Measurements from ENCODE around the gene MGAT4A. TPM values are rescaled to one million over a fixed set of nuclear protein-coding genes. Genes with fewer than 3 reads are reported as not detected.

The MGAT4A gene
- total and polyA plus RNA-seq, 10 of the 15 experiments (the other 5 are each of a cell fraction or from before 2014, with no cell fraction given) = 4.3 to 23.4 (median 13.6) TPM

GRCh38 chr2:98717621-98718020 lies 13.3 kb downstream of the MGAT4A start:
- TF ChIP-seq ZNF217 (IDR thresholded peaks at IDR 0.05) (no peak), ZNF622 (IDR thresholded peaks at IDR 0.05) (no peak), SMC3 (IDR thresholded peaks at IDR 0.05; ENCODE audit: borderline replicate concordance, low read length) (no peak), MYB (IDR thresholded peaks at IDR 0.05; ENCODE audit: borderline replicate concordance, low read depth, low read length) (no peak), TAF1 (IDR thresholded peaks at IDR 0.05; ENCODE audit: borderline replicate concordance, low read depth, low read length) (no peak), BCL11A (IDR thresholded peaks at IDR 0.05; ENCODE audit: low read depth, low read length) (no peak), CEBPB (IDR thresholded peaks at IDR 0.05; ENCODE audit: borderline replicate concordance in 1 of 2, low read depth in 2 of 2, low read length in 2 of 2) (no peak), ETV6 (conservative IDR thresholded peaks at IDR 0.05 in 1 of 2, IDR thresholded peaks at IDR 0.05 in 1 of 2; ENCODE audit: borderline replicate concordance in 1 of 2, low read depth in 1 of 2) (no peak), SMARCA5 (IDR thresholded peaks at IDR 0.05) (no peak), SIN3A (IDR thresholded peaks at IDR 0.05; ENCODE audit: low read depth, low read length) (no peak), NFYB (IDR thresholded peaks at IDR 0.05; ENCODE audit: insufficient read depth, low read depth, low read length) (no peak), EED (IDR thresholded peaks at IDR 0.05; ENCODE audit: low read depth) (no peak), HDAC6 (IDR thresholded peaks at IDR 0.05; ENCODE audit: unreplicated experiment) (no peak), BACH1 (IDR thresholded peaks at IDR 0.05; ENCODE audit: borderline replicate concordance) (no peak), TCF12 (IDR thresholded peaks at IDR 0.05; ENCODE audit: low read depth, low read length) (no peak), RFX5 (IDR thresholded peaks at IDR 0.05; ENCODE audit: low read depth, low read length) (no peak), RUNX3 (IDR thresholded peaks at IDR 0.05; ENCODE audit: low read length) (no peak)
- TF ChIP-seq, protein P1, sequence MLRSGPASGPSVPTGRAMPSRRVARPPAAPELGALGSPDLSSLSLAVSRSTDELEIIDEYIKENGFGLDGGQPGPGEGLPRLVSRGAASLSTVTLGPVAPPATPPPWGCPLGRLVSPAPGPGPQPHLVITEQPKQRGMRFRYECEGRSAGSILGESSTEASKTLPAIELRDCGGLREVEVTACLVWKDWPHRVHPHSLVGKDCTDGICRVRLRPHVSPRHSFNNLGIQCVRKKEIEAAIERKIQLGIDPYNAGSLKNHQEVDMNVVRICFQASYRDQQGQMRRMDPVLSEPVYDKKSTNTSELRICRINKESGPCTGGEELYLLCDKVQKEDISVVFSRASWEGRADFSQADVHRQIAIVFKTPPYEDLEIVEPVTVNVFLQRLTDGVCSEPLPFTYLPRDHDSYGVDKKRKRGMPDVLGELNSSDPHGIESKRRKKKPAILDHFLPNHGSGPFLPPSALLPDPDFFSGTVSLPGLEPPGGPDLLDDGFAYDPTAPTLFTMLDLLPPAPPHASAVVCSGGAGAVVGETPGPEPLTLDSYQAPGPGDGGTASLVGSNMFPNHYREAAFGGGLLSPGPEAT (IDR thresholded peaks at IDR 0.05; ENCODE audit: low read depth) = no peak
- TF ChIP-seq, protein P2, sequence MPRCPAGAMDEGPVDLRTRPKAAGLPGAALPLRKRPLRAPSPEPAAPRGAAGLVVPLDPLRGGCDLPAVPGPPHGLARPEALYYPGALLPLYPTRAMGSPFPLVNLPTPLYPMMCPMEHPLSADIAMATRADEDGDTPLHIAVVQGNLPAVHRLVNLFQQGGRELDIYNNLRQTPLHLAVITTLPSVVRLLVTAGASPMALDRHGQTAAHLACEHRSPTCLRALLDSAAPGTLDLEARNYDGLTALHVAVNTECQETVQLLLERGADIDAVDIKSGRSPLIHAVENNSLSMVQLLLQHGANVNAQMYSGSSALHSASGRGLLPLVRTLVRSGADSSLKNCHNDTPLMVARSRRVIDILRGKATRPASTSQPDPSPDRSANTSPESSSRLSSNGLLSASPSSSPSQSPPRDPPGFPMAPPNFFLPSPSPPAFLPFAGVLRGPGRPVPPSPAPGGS (IDR thresholded peaks at IDR 0.05; ENCODE audit: borderline replicate concordance, insufficient read depth, low read depth, low read length, poor library complexity, severe bottlenecking) = no peak
- WGBS (ENCODE audit: insufficient coverage, insufficient replicate concordance, low lambda C conversion rate, missing lambda C conversion rate) = 92% methylated on average over 6 of the region's 6 CpGs
- no peaks in the 10 kb centered on the region for H3K79me2 ChIP-seq (ENCODE audit: control insufficient read depth, insufficient read depth, low read length)
- H3K27me3 ChIP-seq (replicated peaks in 1 of 2; ENCODE audit: control insufficient read depth in 2 of 2, insufficient read depth in 2 of 2, low read length in 1 of 2) = no peaks in the 10 kb centered on the region
- intact Hi-C loops (cut with micrococcal nuclease; ENCODE audit: unreplicated experiment) (no loop called here), in situ Hi-C loops (cut with MboI) (no loop called here)
- no peaks in the 10 kb centered on the region for H4K20me1 ChIP-seq (ENCODE audit: control insufficient read depth, insufficient read depth)
- ChIA-PET RAD21 (ENCODE audit: unreplicated experiment) (interaction anchor here (1.1 kb wide), 2 partner anchors 9 to 33 kb away, joined by 3 to 5 read pairs; no protein-coding TSS in a partner anchor), CTCF (interaction anchor here (0.8 to 1.1 kb wide), 3 partner anchors 9 to 18 kb away, joined by 3 to 5 read pairs (median 3); no protein-coding TSS in a partner anchor), SMC1A (ENCODE audit: uncharacterized antibody, unreplicated experiment) (interaction anchor here (1.1 to 1.9 kb wide), 7 partner anchors 9 to 246 kb away, joined by 3 to 11 read pairs (median 5); no protein-coding TSS in a partner anchor), POLR2A (interaction anchor here (0.6 kb wide), 1 partner anchor 18 kb away, joined by 4 read pairs; no protein-coding TSS in a partner anchor)
- H3K36me3 ChIP-seq (ENCODE audit: control insufficient read depth in 2 of 2, insufficient read depth in 2 of 2, low read length in 1 of 2) = no peaks in the 10 kb centered on the region
- H3K4me1 ChIP-seq (ENCODE audit: control insufficient read depth, insufficient read depth, low read length) = peaks cover 16% of the 10 kb centered on the region
- ATAC-seq = no peak
- no peak overlapping the region for H3K9ac ChIP-seq (ENCODE audit: control insufficient read depth, insufficient read depth, low read length)
- FAIRE-seq = no peak
- H3K27ac ChIP-seq (ENCODE audit: control insufficient read depth, insufficient read depth) = no peak overlapping the region
- no TSS peak for BruUV-seq (replicated peaks)
- H3K4me2 ChIP-seq (ENCODE audit: control insufficient read depth, insufficient read depth) = no peak overlapping the region
- no peak overlapping the region for H2AFZ ChIP-seq (ENCODE audit: control insufficient read depth, low read depth, low read length)
- DNase-seq (ENCODE audit: low read depth, low spot score) = no peak
- H3K9me3 ChIP-seq (replicated peaks; ENCODE audit: control insufficient read depth, insufficient read depth, low read length) = peaks cover 4% of the 10 kb centered on the region; the same call in 2 of the 3 replicates
- H3K4me3 ChIP-seq = no peak overlapping the region

Measured in GM12878 (cell line).